GM18870 (cell line): Measurements from ENCODE around the gene CASP12.

Experiments used
- ATAC-seq: cut with Tn5 transposase; IDR thresholded peaks from one replicate; pipeline ENCODE4 v1.9.1; 2021; ENCODE audit warnings: moderate library complexity; ENCODE audit not compliant: unreplicated experiment

CASP12 gene

DNA sequence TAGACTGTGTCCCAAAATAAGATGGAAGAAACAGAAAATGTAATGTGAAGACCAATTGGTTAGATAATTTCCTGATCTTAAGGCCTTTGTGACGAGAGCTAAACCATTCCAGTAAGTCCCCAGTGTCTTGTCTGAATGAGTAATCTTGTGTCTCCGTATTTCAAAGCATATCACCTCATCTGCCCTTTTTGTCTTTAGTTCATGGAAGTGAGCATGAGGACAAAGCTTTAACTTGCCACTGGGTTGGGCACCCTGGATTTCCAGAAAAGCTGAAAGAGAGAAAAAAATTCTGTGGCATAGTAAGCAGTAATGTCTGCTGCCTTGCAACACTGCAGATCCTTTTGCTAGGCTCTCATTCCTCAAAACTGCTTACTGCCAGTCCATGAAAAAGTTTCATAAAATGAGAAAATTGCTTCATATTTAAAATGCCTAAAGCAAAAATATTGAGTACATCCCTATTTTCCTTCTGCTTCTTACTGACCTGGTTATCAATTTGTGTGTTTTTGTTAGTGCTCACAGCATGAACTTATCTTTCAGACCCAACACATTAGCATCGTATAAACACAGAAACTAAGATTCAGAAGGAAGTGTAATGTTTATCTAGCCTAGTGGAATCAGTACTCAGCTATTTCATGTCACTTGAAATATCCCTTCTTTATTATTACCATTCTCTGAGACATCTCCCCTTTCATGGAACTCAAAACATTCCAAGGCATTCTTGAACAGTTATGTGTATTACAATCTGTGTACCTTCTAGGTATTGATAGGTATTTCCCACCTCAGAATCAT, 5.3 kb downstream of the CASP12 start:
- ATAC-seq: no peak

DNA sequence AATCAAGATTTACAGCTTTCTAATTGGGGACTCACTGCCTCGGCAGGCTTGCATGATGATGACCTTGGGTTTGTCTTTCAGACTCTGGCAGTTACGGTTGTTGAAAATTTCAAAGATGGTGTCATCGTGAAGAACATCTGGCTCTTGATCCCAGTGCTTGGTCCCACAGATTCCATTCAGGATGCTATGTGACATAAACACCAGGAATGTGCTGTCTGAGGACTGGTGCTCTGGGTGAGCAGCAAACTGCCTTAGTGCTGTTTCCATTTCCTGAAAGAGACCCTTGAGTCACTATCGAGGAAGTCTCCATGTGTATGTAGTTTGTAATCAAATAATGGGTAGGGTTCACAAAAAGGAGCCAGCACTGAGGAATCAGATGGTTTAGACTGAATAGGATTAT, 7.1 kb downstream of the CASP12 start:
- no peak for ATAC-seq

DNA sequence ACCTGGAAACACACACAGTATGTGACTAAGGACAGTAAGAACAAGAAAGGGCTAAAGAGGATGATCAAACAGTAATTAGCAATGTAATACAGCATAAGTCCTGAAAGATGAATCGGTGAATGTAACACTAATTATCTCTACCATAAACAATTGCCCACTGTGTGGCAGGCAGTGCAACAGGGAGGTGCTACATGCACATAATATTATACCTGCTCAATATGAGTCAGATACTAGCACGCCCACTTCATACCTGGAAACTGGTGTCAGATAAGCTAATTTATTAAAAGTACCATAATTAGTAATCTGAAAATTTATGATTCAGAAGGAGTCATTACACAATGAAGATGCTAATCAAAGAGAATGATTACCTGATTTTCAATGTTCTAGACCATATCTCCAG, 14.9 kb downstream of the CASP12 start:
- no peak for ATAC-seq

DNA sequence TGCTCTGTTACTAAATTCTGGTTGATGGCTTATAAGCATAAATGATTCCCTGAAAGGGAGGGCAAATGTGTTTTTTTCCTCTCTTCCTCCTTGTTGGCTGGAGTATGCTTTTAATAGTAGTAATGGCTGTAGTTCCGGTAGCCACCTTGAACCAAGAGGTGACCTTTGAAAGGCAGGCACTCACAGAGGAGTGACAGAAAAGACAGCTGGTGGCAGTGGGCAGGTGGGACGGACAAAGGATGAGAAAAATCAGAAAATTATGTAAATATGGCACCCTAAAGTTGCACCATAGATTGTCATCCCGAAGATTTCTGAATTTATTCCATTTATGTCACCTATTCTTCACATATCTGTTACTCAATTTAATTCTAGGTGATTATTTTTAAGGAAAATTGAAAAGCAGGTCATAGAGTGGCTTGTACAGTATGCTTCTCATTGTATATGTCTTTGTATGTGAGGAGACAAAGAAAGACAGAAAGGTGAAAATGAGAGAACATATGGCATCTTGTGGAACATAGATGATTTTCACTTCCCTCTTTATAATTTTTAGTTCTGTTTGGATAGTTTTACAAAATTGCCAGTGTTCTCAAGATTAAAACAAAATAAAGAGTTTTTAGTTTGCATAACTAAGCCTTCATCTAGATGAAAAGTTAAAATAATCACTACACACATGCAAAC, 17.0 kb downstream of the CASP12 start:
- peak; percentile 61 for ATAC-seq

- no peak for ATAC-seq
These were observed 18.6 kb downstream of the CASP12 start for GRCh38 chr11:104879514-104880190.

GRCh38 chr11:104876861-104877431, 21.3 kb downstream of the CASP12 start:
- peak; percentile 65 for ATAC-seq

GRCh38 chr11:104876324-104876723, 21.9 kb downstream of the CASP12 start:
- ATAC-seq: no peak

DNA sequence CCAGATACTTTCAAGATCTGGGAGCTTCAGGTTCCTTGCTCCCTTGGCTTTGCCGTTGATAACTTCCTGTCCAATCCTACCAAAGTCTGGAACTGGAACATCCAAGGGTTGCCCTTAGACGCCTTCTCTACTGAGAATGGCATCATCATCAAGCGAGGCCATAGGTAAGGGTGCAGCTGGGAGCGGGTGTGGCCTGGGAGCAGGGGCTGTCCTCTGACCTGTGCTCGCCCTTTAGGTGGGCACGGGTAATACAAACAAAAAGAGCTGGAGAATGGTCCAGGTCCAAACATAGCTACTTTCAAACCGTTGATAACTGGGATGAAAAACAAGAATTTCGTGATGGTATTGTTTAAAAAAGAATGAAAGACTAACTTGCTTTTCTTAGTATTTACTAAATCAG, 25.0 kb downstream of the CASP12 start:
- ATAC-seq: no peak

DNA sequence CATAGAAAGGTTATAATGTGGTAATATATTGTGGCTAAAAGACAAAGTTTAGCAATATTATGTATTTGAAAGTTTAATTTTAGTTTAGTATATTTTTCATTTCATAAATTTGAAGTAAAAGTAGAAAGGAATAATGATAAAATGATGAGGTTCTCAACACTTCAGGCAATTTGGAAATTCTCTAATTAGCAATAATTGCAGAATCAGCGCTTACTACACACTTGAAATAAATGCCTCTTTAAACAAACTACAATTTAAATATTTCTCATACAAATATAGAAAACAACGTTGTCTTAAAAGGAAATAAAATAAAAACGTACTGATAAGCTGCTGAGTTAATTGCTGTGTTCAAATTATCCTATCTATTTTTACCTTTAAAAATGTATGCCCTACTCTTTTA, 25.9 kb downstream of the CASP12 start:
- no peak for ATAC-seq

DNA sequence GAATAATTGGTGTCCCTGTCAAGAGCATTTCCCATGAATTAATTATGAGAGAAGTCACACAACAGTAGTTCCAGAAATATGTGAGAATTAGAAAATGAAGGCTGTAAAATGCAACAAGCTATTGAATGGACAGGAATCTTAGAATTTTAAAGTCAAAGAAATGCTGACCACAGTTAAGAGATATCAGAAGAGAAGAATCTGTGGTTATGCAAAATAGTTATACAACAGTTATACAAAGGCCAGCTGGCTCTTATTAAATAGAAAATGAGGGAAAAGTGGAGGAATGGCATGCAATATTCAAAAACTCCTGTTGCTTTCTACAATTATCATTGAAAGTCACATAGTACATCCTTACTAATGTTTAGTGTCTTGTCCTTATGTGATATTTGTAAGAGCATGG, 27.4 kb downstream of the CASP12 start:
- ATAC-seq: no peak

- ATAC-seq: no peak
These were observed 31.4 kb downstream of the CASP12 start for GRCh38 chr11:104866815-104867214.

GRCh38 chr11:104858882-104859775, 39.1 kb downstream of the CASP12 start:
- ATAC-seq: no peak

DNA sequence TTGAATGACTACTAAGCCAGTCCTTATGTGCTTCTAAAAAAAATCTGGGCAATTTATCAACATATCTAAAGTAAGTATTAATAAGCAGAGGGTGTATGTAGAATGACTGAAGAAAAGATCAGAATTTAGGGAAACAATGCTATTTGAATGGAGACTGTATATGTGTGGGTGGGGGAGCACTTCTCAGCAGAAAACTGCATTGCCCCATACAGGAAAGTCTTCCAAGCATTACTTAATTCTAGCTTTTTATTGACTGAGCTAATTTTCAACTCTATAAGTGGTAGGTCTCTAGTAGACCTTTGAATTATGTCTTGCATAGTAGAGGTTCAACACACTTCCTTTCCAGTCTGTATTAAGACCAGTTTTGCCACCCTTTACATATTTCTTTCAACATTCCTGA, 41.7 kb downstream of the CASP12 start:
- no peak for ATAC-seq

DNA sequence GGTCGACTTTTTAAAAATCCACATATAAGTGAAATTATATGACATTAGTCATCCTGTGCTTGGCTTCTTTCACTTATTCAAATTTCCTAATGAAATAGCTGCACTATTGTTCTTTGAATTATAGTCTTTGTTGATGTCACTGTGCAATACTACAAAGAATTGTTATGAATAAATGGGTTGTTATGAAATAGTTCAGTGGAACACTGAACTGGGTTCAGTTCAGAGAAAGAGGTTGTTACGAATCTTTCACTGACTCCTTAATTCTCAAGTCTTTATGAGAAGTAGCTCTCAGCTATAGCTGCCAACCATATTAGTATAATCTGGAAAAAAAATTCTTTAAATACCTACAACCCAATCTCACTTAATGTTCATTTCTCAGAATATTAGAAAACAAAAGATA, 42.3 kb downstream of the CASP12 start:
- no peak for ATAC-seq

- ATAC-seq: no peak
These were observed 45.0 kb downstream of the CASP12 start for GRCh38 chr11:104853276-104853675.

DNA sequence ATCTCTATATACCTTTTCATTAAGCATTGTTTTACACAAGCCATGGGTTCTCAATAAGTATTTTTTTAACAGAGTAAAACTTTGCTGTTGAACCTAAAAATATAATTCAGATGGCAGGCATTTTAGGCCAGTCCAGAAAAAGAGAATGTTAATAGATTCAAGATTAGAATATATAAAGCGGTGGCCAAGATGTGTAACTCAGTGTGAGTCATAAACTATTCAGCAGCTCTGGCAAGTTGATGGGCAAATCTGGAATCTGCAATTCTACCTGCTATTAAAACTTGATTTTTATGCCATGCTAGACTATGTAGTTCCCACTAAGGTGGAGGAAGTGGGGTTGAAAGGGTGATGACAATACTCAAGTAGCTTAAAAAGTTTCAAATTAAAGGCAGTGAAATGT, 45.4 kb downstream of the CASP12 start:
- no peak for ATAC-seq

- ATAC-seq: no peak
These were observed 52.0 kb downstream of the CASP12 start for GRCh38 chr11:104846216-104846615.

- no peak for ATAC-seq
These were observed 53.8 kb downstream of the CASP12 start for GRCh38 chr11:104844451-104844850.

DNA sequence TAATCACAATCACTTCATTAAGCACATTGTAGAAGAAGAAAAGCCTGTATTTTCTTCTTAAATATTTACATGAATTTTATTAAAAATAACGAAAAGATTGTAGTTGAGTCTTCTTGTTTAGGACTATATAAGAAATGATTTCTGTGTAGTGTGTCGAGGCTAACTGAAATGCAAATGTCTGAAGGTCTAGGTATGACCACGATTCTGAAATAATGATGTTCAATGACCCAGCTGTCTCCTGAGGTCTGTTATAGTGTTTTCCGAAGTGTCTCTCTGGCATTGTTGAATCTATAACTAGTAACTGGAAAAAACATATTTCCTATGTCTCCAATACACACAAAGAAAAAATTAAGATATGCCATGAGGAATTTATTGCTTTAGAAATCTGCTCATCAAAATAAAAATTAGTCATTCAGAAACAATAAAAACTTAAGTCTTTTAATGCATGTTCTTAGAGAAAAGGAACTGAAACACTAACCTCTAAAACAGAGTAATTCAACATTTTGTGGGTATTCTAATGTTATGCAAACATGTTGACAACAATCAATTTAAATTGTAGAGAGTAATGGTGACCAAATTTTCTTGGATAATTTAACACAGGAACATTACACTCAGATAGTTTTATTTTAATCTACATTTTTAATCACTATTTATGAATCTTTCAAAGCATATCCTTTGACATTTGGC, 55.0 kb downstream of the CASP12 start:
- no peak for ATAC-seq

GRCh38 chr11:104841973-104842525, 56.2 kb downstream of the CASP12 start:
- ATAC-seq: no peak
